Activated CD4-positive, alpha-beta T cell treated with anti-CD3 and anti-CD28 coated beads, Interleukin-2, amount 10 ng/mL, durations not matched to agents 24 days and 14 days (primary cell): ENCODE measurements around the gene HOXB3. TPM values are rescaled to one million over a fixed set of nuclear protein-coding genes. Genes with fewer than 3 reads are reported as not detected.
"Not testable (repeated sequence)": the region's sequence is repeated elsewhere in the genome, so short reads cannot be mapped to it uniquely, and the experiment has no call there.

ENCODE experiments used
- DNase-seq: peaks from one replicate; pipeline ENCODE4 v3.0.0; 2022
- H3K27ac Mint-ChIP-seq: one replicate; pipeline ENCODE4 v1.8.0; 2022; ENCODE audit warnings: mild to moderate bottlenecking, mixed read lengths
- H3K27me3 Mint-ChIP-seq: one replicate; pipeline ENCODE4 v1.8.0; 2022; ENCODE audit warnings: mixed read lengths
- H3K36me3 Mint-ChIP-seq: one replicate; pipeline ENCODE4 v1.8.0; 2022; ENCODE audit warnings: low read depth, mild to moderate bottlenecking, mixed read lengths
- H3K4me1 Mint-ChIP-seq: one replicate; pipeline ENCODE4 v1.8.0; 2021; ENCODE audit warnings: mixed read lengths
- H3K4me3 Mint-ChIP-seq: one replicate; pipeline ENCODE4 v1.8.0; 2022; ENCODE audit warnings: mild to moderate bottlenecking, moderate library complexity, mixed read lengths
- H3K9me3 Mint-ChIP-seq: one replicate; pipeline ENCODE4 v1.8.0; 2021; ENCODE audit warnings: mixed read lengths
- intact Hi-C: fragments of 100-400 bp; cut with micrococcal nuclease; formaldehyde crosslinking; loops from one replicate; pipeline ENCODE4 v1.15.1; 2023
- total RNA-seq: library from RNA; stranded (reverse); gene quantifications from 2 replicates; pipeline ENCODE4 v1.2.3, GENCODE V29; 2022

Gene HOXB3
- total RNA-seq, 1 donor from 2014 or later = 3.7 TPM

GRCh38 chr17:48541036-48541576 is 48.9 kb downstream of the HOXB3 start:
- H3K9me3 Mint-ChIP-seq = no peaks in the 10 kb centered on the region

GRCh38 chr17:48540213-48540612 is 49.8 kb downstream of the HOXB3 start:
- intact Hi-C loops = loop anchor here (5.0 kb wide), 2 partner anchors 113 to 128 kb away; no protein-coding TSS in a partner anchor
- no peak for DNase-seq
- H3K4me3 Mint-ChIP-seq = peak overlapping the region; percentile 39
- peak overlapping the region; percentile 51 for H3K27ac Mint-ChIP-seq
- no peaks in the 10 kb centered on the region for H3K9me3 Mint-ChIP-seq
- H3K27me3 Mint-ChIP-seq = peaks cover 2% of the 10 kb centered on the region
- H3K4me1 Mint-ChIP-seq = peaks cover 19% of the 10 kb centered on the region
- peaks cover 13% of the 10 kb centered on the region for H3K36me3 Mint-ChIP-seq

More at GRCh38 chr17:48541036-48541576, 48.9 kb downstream of the HOXB3 start:
- intact Hi-C loops = loop anchor here (1.0 to 5.0 kb wide), 3 partner anchors 8 to 129 kb away; no protein-coding TSS in a partner anchor
- H3K27me3 Mint-ChIP-seq = peaks cover 2% of the 10 kb centered on the region
- H3K36me3 Mint-ChIP-seq = peaks cover 13% of the 10 kb centered on the region
- DNase-seq = no peak
- H3K4me3 Mint-ChIP-seq = peak overlapping the region; percentile 95
- H3K4me1 Mint-ChIP-seq = peaks cover 28% of the 10 kb centered on the region
- peak overlapping the region; percentile 97 for H3K27ac Mint-ChIP-seq

- H3K36me3 Mint-ChIP-seq = peaks cover 13% of the 10 kb centered on the region
- intact Hi-C loops = no loop called here
- H3K27me3 Mint-ChIP-seq = peaks cover 2% of the 10 kb centered on the region
- H3K4me3 Mint-ChIP-seq = no peak overlapping the region
- H3K4me1 Mint-ChIP-seq = peaks cover 17% of the 10 kb centered on the region
- no peak for DNase-seq
- no peak overlapping the region for H3K27ac Mint-ChIP-seq
- H3K9me3 Mint-ChIP-seq = no peaks in the 10 kb centered on the region
Observed at GRCh38 chr17:48539177-48539576, 50.9 kb downstream of the HOXB3 start.

- H3K27ac Mint-ChIP-seq = no peak overlapping the region
- H3K4me3 Mint-ChIP-seq = no peak overlapping the region
- H3K9me3 Mint-ChIP-seq = no peaks in the 10 kb centered on the region
- peaks cover 4% of the 10 kb centered on the region for H3K36me3 Mint-ChIP-seq
- peaks cover 13% of the 10 kb centered on the region for H3K4me1 Mint-ChIP-seq
- intact Hi-C loops = no loop called here
- DNase-seq = no peak
- peaks cover 4% of the 10 kb centered on the region for H3K27me3 Mint-ChIP-seq
Observed at GRCh38 chr17:48537316-48537715, 52.7 kb downstream of the HOXB3 start.

- H3K4me1 Mint-ChIP-seq, H3K27me3 Mint-ChIP-seq, H3K36me3 Mint-ChIP-seq, H3K4me3 Mint-ChIP-seq, DNase-seq, H3K9me3 Mint-ChIP-seq, H3K27ac Mint-ChIP-seq, intact Hi-C loops: not testable (repeated sequence)
Observed at GRCh38 chr17:48535793-48536559, 54.1 kb downstream of the HOXB3 start.

GRCh38 chr17:48532261-48532660 is 57.8 kb downstream of the HOXB3 start:
- intact Hi-C loops = no loop called here
- no peak for DNase-seq
- Mint-ChIP-seq H3K4me1 (peaks cover 1% of the 10 kb centered on the region), H3K27ac (no peak overlapping the region), H3K27me3 (peaks cover 18% of the 10 kb centered on the region), H3K36me3 (no peaks in the 10 kb centered on the region), H3K9me3 (no peaks in the 10 kb centered on the region), H3K4me3 (no peak overlapping the region)

- no peak for DNase-seq
- H3K4me1 Mint-ChIP-seq = peaks cover 7% of the 10 kb centered on the region
- intact Hi-C loops = no loop called here
- H3K27me3 Mint-ChIP-seq = peaks cover 26% of the 10 kb centered on the region
- peaks cover 4% of the 10 kb centered on the region for H3K36me3 Mint-ChIP-seq
- H3K27ac Mint-ChIP-seq = no peak within 1 kb of the TSS
- H3K9me3 Mint-ChIP-seq = no peaks in the 10 kb centered on the region
- H3K4me3 Mint-ChIP-seq = no peak within 1 kb of the TSS
Observed at GRCh38 chr17:48530887-48531272, 59.2 kb downstream of the HOXB3 start, which contains the start of gene HOXB1. Gene HOXB1 (minus strand): TSS chr17:48531011. CDS start chr17:48530904, 107 bp downstream.

- DNase-seq = no peak
- H3K4me3 Mint-ChIP-seq = no peak overlapping the region
- H3K27ac Mint-ChIP-seq = no peak overlapping the region
- intact Hi-C loops = no loop called here
- H3K4me1 Mint-ChIP-seq = peaks cover 7% of the 10 kb centered on the region
- H3K9me3 Mint-ChIP-seq = no peaks in the 10 kb centered on the region
- peaks cover 31% of the 10 kb centered on the region for H3K27me3 Mint-ChIP-seq
- peaks cover 5% of the 10 kb centered on the region for H3K36me3 Mint-ChIP-seq
Observed at GRCh38 chr17:48530208-48530886, 59.7 kb downstream of the HOXB3 start.

GRCh38 chr17:48529683-48530009 is 60.4 kb downstream of the HOXB3 start:
- Mint-ChIP-seq H3K27me3 (peaks cover 37% of the 10 kb centered on the region), H3K4me1 (peaks cover 10% of the 10 kb centered on the region), H3K4me3 (no peak overlapping the region), H3K9me3 (no peaks in the 10 kb centered on the region), H3K36me3 (peaks cover 5% of the 10 kb centered on the region), H3K27ac (no peak overlapping the region)
- intact Hi-C loops = no loop called here
- no peak for DNase-seq

GRCh38 chr17:48528936-48529682 is 60.9 kb downstream of the HOXB3 start:
- Mint-ChIP-seq H3K4me3 (no peak overlapping the region), H3K27me3 (peaks cover 42% of the 10 kb centered on the region), H3K4me1 (peaks cover 10% of the 10 kb centered on the region), H3K36me3 (peaks cover 5% of the 10 kb centered on the region), H3K27ac (no peak overlapping the region), H3K9me3 (no peaks in the 10 kb centered on the region)
- intact Hi-C loops = no loop called here
- DNase-seq = no peak

GRCh38 chr17:48528153-48528935 is 61.7 kb downstream of the HOXB3 start:
- H3K4me3 Mint-ChIP-seq = no peak overlapping the region
- no peak overlapping the region for H3K27ac Mint-ChIP-seq
- peaks cover 47% of the 10 kb centered on the region for H3K27me3 Mint-ChIP-seq

GRCh38 chr17:48527547-48527932 is 62.5 kb downstream of the HOXB3 start:
- H3K4me1 Mint-ChIP-seq = peaks cover 9% of the 10 kb centered on the region
- no peaks in the 10 kb centered on the region for H3K9me3 Mint-ChIP-seq
- peaks cover 50% of the 10 kb centered on the region for H3K27me3 Mint-ChIP-seq
- peaks cover 5% of the 10 kb centered on the region for H3K36me3 Mint-ChIP-seq
- intact Hi-C loops = no loop called here
- H3K4me3 Mint-ChIP-seq = no peak overlapping the region
- no peak overlapping the region for H3K27ac Mint-ChIP-seq
- no peak for DNase-seq

More at GRCh38 chr17:48528153-48528935, 61.7 kb downstream of the HOXB3 start:
- H3K36me3 Mint-ChIP-seq = peaks cover 5% of the 10 kb centered on the region
- intact Hi-C loops = no loop called here
- no peak for DNase-seq
- no peaks in the 10 kb centered on the region for H3K9me3 Mint-ChIP-seq
- peaks cover 9% of the 10 kb centered on the region for H3K4me1 Mint-ChIP-seq
